Vagina (tissue), 2 donors: ENCODE measurements around the gene GPR171.

Source experiments
- POLR2A ChIP-seq, 2 donors: fragments of 450-650 bp; IDR thresholded peaks; one replicate each; pipeline ENCODE4 v1.6.1; 2017; ENCODE audit warnings: antibody characterized with exemption in 2 of 2, mild to moderate bottlenecking in 2 of 2, moderate library complexity in 2 of 2
- TF ChIP-seq, protein P1 (sequence below), 3 experiments: fragments of 450-650 bp in 2 of 3; fragments of 200-600 bp in 1 of 3; sonication (generic) in 1 of 3; IDR thresholded peaks; one replicate each; pipeline ENCODE4 v1.5.1; 2017 to 2019; ENCODE audit warnings: antibody characterized with exemption in 3 of 3, mild to moderate bottlenecking in 2 of 3, moderate library complexity in 2 of 3

- TF ChIP-seq, protein P1, sequence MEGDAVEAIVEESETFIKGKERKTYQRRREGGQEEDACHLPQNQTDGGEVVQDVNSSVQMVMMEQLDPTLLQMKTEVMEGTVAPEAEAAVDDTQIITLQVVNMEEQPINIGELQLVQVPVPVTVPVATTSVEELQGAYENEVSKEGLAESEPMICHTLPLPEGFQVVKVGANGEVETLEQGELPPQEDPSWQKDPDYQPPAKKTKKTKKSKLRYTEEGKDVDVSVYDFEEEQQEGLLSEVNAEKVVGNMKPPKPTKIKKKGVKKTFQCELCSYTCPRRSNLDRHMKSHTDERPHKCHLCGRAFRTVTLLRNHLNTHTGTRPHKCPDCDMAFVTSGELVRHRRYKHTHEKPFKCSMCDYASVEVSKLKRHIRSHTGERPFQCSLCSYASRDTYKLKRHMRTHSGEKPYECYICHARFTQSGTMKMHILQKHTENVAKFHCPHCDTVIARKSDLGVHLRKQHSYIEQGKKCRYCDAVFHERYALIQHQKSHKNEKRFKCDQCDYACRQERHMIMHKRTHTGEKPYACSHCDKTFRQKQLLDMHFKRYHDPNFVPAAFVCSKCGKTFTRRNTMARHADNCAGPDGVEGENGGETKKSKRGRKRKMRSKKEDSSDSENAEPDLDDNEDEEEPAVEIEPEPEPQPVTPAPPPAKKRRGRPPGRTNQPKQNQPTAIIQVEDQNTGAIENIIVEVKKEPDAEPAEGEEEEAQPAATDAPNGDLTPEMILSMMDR (IDR thresholded peaks at IDR 0.05): no peak
- TF ChIP-seq POLR2A (IDR thresholded peaks at IDR 0.05): no peak
Measured at GRCh38 chr3:151159806-151160205, 43.2 kb downstream of the GPR171 start.
